HG03175 (cell line): ENCODE results near the gene TAF11L13.
"Not testable (repeated sequence)": the region's sequence is repeated elsewhere in the genome, so short reads cannot be mapped to it uniquely, and the experiment has no call there.

ENCODE experiments used
- ATAC-seq: cut with Tn5 transposase; IDR thresholded peaks from one replicate; pipeline ENCODE4 v1.9.1; 2021; ENCODE audit warnings: mild to moderate bottlenecking, moderate library complexity; ENCODE audit not compliant: unreplicated experiment

The TAF11L13 gene

GRCh38 chr5:17631788-17632187, at the start of gene TAF11L13:
Gene TAF11L13, plus strand, starts transcription at chr5:17632088.
- ATAC-seq: not testable (repeated sequence)

GRCh38 chr5:17585658-17586057, 46.2 kb upstream of the TAF11L13 start, which contains the start of gene TAF11L7:
Gene TAF11L7, minus strand, starts transcription at chr5:17585758.
- not testable (repeated sequence) for ATAC-seq

DNA sequence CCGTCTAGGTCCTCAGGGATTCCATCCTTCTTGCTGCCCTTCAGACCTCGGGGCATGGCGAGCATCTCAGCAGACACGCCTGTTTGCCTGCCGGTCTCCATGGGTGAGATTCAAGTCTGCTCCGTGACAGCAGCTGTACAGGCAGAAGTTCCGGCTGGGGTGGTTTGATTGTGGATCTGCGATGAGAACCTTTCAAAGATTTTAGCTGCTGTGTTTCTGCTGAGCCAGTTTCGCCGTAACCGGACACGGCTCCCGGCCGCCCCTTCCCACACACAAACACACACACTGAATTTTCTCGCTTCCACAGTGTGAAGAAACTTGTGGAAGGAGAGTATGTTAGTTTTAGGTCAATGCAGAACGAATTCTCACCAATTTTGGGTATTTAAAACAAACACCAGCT, 41.0 kb upstream of the TAF11L13 start, which contains the start of gene TAF11L8:
Gene TAF11L8, minus strand, starts transcription at position 101 of the 400 bp plus-strand sequence.
- ATAC-seq: not testable (repeated sequence)

GRCh38 chr5:17594255-17594654, 37.6 kb upstream of the TAF11L13 start, which contains the start of gene TAF11L9:
Gene TAF11L9, minus strand, starts transcription at chr5:17594394.
- ATAC-seq: not testable (repeated sequence)

- ATAC-seq: not testable (repeated sequence)
Observed at GRCh38 chr5:17597728-17598127, 34.2 kb upstream of the TAF11L13 start, which contains the start of gene TAF11L10. Gene TAF11L10, minus strand, starts transcription at chr5:17597828.

DNA sequence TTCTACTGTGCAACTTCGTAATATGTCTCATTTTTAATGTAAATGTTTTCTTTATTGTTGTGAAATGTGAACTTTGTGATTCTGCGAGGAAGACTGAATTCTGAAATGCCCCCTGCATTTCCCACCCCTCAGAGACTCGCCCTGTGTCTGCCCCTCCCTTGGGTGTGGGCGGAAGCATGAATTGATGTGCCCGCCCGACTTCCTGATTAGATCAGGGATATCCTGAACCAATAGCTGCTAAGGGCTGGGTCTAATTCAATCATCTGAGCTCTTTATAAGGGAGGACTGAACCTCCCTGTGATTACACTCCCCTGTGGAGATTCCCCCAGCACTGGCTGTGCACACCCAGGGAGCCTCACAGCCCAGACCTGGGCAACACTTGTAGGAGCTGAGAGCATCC, 28.0 kb upstream of the TAF11L13 start, which contains the start of gene TAF11L11:
Gene TAF11L11, plus strand, starts transcription at position 304 of the 400 bp plus-strand sequence.
- not testable (repeated sequence) for ATAC-seq

- ATAC-seq: no peak
Observed at GRCh38 chr5:17604951-17605350, 26.9 kb upstream of the TAF11L13 start.

- not testable (repeated sequence) for ATAC-seq
Observed at GRCh38 chr5:17607461-17607860, 24.4 kb upstream of the TAF11L13 start.

DNA sequence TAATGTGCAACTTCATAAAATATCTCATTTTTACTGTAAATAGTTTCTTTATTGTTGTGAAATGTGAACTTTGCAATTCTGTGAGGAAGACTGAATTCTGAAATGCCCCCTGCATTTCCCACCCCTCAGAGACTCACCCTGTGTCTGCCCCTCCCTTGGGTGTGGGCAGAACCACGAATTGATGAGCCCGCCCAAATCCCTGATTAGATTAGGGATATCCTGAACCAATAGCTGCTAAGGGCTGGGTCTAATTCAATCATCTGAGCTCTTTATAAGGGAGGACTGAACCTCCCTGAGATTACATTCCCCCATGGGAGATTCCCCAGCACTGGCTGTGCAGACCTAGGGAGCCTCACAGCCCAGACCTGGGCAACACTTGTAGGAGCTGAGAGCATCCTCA, 21.8 kb upstream of the TAF11L13 start, which contains the start of gene TAF11L12:
Gene TAF11L12, plus strand, starts transcription at position 301 of the 400 bp plus-strand sequence.
- ATAC-seq: not testable (repeated sequence)

GRCh38 chr5:17614872-17615605, 16.8 kb upstream of the TAF11L13 start:
- no peak for ATAC-seq

- no peak for ATAC-seq
Observed at GRCh38 chr5:17619354-17619753, 12.5 kb upstream of the TAF11L13 start.

- no peak for ATAC-seq
Observed at GRCh38 chr5:17620627-17621026, 11.3 kb upstream of the TAF11L13 start.

DNA sequence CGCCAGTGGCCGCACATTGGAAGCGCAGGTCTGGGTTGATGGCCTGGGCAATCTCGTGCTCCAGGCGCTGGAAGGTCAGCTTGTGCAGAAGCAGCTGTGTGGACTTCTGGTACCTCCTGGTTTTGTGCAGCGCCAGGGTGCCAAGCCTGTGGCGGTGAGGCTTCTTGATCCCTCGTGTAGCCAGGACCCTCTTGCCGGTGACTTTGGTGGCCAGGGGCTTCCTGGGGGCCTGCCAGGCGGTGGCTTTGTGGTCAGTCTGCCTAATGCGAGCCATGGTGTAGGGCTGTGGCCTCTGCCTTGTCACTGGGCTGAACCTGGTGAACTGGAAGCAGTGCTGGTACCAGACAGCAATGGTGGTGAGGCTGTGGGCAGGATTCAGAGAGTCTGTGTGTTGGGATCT, 6.2 kb upstream of the TAF11L13 start:
- ATAC-seq: no peak

DNA sequence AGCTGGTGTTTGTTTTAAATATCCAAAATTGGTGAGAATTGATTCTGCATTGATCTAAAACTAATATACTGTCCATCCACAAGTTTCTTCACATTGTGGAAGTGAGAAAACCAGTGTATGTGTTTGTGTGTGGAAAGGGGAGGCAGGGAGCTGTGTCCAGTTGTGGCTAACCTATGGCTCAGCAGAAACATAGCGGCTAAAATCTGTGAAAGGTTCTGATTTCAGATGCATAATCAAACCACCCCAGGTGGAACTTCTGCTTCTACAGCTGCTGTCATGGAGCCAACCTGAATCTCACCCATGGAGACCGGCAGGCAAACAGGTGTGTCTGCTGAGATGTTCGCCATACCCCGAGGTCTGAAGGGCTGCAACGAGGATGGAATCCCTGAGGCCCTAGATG, 2.3 kb downstream of the TAF11L13 start, which contains the start of gene TAF11L14:
Gene TAF11L14, plus strand, starts transcription at position 301 of the 400 bp plus-strand sequence.
- ATAC-seq: no peak

DNA sequence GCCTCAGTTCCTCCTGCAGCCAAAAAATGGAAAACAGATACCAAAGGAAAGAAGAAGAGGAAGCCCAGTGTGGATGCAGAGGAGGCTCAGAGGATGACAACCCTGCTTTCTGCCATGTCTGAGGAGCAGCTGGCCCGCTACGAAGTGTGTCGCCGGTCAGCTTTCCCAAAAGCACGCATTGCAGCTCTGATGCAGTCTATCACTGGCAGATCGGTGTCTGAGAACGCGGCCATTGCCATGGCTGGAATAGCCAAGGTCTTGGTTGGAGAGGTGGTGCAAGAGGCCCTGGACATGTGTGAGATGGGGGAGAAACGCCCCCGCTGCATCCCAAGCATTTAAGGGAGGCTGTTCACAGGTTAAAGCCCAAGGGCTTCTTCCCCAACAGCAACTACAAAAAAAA, 17.3 kb downstream of the TAF11L13 start:
- ATAC-seq: not testable (repeated sequence)

DNA sequence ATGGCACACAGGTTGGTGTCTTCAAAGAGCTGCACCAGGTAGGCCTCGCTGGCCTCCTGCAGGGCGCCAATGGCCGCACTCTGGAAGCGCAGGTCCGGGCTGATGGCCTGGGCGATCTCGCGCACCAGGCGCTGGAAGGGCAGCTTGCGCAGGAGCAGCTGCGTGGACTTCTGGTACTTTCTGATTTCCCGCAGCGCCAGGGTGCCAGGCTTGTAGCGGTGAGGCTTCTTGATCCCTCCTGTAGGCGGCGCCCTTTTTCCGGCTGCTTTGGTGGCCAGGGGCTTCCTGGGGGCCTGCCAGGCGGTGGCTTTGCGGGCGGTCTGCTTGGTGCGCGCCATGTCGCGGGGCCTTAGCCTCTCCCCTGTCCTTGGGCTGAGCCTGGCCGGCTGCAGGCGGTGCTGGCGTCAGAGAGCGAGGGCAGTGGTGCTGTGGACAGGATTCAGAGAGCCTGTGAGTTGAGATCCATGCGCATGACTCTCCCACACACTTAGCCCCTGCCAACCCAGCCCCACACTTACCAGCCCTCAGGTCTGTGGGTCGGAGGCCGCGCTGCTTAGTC, 23.4 kb downstream of the TAF11L13 start:
- ATAC-seq: not testable (repeated sequence)

GRCh38 chr5:17655921-17656320, 24.0 kb downstream of the TAF11L13 start:
- ATAC-seq: no peak

DNA sequence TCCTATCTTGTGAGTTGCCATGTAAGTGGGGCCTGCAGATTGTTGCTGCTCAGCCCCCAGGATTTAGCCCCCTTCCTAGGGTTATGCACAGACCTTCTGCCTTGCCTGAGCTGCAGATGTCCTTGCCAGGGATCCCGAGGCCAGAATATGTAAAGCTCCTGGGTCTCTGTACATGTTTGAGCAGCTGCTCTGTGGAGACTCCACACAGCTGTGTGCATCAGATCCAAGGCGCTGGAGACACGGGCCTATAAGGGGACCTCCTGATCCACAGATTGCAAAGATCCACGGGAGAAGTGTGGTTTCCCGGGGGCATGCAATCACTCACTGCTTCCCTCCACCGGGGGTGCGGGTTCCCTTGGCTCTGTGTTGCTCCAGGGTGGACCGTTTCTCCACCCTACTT, 31.3 kb downstream of the TAF11L13 start:
- ATAC-seq: no peak

- ATAC-seq: no peak
Observed at GRCh38 chr5:17665836-17666235, 33.9 kb downstream of the TAF11L13 start.

DNA sequence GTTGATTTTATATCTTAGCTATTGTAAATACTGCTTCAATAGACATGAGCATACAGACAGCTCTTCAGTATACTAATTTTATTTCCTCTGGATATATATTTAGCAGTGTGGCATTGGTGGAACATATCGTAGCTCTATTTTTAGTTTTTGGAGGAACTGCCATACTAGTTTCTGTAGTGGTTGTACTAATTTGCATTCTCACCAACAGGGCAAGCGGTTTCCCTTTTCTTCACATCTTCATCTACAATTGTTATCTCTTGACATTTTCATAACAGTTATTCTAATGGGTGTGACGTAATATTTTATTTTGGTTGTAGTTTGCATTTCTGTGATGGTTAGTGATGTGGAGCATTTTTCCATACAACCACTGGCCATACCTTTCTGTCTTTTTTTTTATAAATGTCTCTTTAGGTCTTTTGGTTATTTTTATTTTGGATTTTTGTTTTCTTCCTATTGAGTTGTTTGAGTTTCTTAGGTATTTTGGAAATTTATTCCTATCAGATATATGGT, 34.9 kb downstream of the TAF11L13 start:
- ATAC-seq: no peak

DNA sequence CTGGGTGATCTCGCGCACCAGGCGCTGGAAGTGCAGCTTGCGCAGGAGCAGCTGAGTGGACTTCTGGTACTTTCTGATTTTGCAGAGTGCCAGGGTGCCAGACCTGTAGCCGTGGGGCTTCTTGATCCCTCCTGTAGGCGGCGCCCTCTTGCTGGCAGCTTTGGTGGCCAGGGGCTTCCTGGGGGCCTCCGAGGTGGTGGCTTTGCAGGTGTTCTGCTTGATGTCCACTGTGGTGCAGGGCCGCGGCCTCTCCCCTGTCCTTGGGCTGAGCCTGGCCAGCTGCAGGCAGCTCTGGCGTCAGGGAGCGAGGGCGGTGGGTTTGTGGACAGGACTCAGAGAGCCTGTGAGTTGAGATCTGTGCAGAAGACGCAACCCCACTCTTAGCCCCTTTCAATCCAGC, 38.5 kb downstream of the TAF11L13 start:
- no peak for ATAC-seq
